ENCODE measurements around the gene MYH11.

Gene MYH11

DNA sequence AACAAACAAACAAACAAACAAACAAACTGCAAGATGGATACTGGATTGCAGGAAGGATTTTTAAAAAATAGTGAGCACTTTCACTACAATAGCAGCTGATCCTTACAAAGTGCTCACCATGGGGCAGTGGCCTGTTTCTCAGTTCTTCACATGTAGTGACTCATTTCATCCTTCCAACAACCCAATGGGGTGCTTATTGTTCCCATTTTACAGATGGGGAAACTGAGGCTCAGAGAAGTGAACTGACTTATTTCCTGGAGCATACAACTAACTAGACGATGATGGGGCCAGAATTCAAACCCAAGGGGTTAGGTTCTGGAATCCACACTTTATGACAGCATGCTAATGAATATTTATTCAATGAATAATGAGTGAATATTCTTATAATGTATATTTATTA lies 61.2 kb downstream of the MYH11 start:
- TF ChIP-seq EGR1 (IDR thresholded peaks at IDR 0.05) = no peak
- TF ChIP-seq CEBPB (IDR thresholded peaks at IDR 0.05) = no peak
- no peak for TF ChIP-seq NFIC (IDR thresholded peaks at IDR 0.05)
- TF ChIP-seq CREB1 (IDR thresholded peaks at IDR 0.05; ENCODE audit: low read depth) = no peak
- TF ChIP-seq TAF1 (IDR thresholded peaks at IDR 0.05; ENCODE audit: low read depth) = no peak
- TF ChIP-seq FOXM1 (IDR thresholded peaks at IDR 0.05; ENCODE audit: borderline replicate concordance, low read depth) = no peak
- TF ChIP-seq ZBTB7A (IDR thresholded peaks at IDR 0.05; ENCODE audit: low read depth) = no peak
- TF ChIP-seq EP300 (IDR thresholded peaks at IDR 0.05; ENCODE audit: borderline replicate concordance) = no peak
- TF ChIP-seq RAD21 (IDR thresholded peaks at IDR 0.05; ENCODE audit: low read depth) = no peak
- no peak for TF ChIP-seq TEAD4 (IDR thresholded peaks at IDR 0.05)
- TF ChIP-seq TCF12 (IDR thresholded peaks at IDR 0.05; ENCODE audit: low read depth) = no peak
- TF ChIP-seq, protein P1, sequence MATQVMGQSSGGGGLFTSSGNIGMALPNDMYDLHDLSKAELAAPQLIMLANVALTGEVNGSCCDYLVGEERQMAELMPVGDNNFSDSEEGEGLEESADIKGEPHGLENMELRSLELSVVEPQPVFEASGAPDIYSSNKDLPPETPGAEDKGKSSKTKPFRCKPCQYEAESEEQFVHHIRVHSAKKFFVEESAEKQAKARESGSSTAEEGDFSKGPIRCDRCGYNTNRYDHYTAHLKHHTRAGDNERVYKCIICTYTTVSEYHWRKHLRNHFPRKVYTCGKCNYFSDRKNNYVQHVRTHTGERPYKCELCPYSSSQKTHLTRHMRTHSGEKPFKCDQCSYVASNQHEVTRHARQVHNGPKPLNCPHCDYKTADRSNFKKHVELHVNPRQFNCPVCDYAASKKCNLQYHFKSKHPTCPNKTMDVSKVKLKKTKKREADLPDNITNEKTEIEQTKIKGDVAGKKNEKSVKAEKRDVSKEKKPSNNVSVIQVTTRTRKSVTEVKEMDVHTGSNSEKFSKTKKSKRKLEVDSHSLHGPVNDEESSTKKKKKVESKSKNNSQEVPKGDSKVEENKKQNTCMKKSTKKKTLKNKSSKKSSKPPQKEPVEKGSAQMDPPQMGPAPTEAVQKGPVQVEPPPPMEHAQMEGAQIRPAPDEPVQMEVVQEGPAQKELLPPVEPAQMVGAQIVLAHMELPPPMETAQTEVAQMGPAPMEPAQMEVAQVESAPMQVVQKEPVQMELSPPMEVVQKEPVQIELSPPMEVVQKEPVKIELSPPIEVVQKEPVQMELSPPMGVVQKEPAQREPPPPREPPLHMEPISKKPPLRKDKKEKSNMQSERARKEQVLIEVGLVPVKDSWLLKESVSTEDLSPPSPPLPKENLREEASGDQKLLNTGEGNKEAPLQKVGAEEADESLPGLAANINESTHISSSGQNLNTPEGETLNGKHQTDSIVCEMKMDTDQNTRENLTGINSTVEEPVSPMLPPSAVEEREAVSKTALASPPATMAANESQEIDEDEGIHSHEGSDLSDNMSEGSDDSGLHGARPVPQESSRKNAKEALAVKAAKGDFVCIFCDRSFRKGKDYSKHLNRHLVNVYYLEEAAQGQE (IDR thresholded peaks at IDR 0.05; ENCODE audit: low read depth) = no peak

- TF ChIP-seq EGR1 (IDR thresholded peaks at IDR 0.05) (no peak), NFIC (IDR thresholded peaks at IDR 0.05) (peak; percentile 91)
These were observed 64.3 kb downstream of the MYH11 start for GRCh38 chr16:15792563-15792971.

DNA sequence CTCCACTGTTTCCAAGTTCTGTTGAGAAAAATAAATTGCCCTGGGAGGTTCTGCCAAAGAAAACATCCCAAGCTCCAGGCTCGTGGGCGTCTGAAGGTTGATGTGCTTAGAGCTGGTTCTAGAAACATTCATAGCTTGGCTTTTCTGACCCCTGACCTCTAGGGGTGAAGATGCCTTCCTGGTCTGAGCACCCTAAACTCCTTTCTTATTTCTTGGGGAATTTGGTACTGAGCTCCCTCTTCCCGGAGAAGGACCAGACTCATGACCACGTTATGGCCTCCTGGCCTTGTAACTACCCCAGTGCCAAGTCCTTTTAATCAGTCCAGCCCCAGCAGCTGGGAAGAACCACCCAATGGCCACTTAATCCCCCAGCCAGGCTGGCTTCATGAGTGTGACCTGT lies 66.4 kb downstream of the MYH11 start:
- TF ChIP-seq TAF1 (IDR thresholded peaks at IDR 0.05; ENCODE audit: low read depth) = no peak
- TF ChIP-seq CEBPB (IDR thresholded peaks at IDR 0.05) = no peak
- TF ChIP-seq RAD21 (IDR thresholded peaks at IDR 0.05; ENCODE audit: low read depth) = no peak
- TF ChIP-seq YY1 (IDR thresholded peaks at IDR 0.05; ENCODE audit: low read depth) = no peak
- TF ChIP-seq TCF12 (IDR thresholded peaks at IDR 0.05; ENCODE audit: low read depth) = no peak
- TF ChIP-seq NFIC (IDR thresholded peaks at IDR 0.05) = no peak
- no peak for TF ChIP-seq MAX (IDR thresholded peaks at IDR 0.05)
- TF ChIP-seq EP300 (IDR thresholded peaks at IDR 0.05; ENCODE audit: borderline replicate concordance) = no peak
- TF ChIP-seq EGR1 (IDR thresholded peaks at IDR 0.05) = no peak
- TF ChIP-seq, protein P2, sequence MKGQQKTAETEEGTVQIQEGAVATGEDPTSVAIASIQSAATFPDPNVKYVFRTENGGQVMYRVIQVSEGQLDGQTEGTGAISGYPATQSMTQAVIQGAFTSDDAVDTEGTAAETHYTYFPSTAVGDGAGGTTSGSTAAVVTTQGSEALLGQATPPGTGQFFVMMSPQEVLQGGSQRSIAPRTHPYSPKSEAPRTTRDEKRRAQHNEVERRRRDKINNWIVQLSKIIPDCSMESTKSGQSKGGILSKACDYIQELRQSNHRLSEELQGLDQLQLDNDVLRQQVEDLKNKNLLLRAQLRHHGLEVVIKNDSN (IDR thresholded peaks at IDR 0.05) = no peak
- TF ChIP-seq, protein P1 (IDR thresholded peaks at IDR 0.05; ENCODE audit: low read depth) = no peak
- TF ChIP-seq CREB1 (IDR thresholded peaks at IDR 0.05; ENCODE audit: low read depth) = no peak
- TF ChIP-seq FOXM1 (IDR thresholded peaks at IDR 0.05; ENCODE audit: borderline replicate concordance, low read depth) = no peak
- TF ChIP-seq ZBTB7A (IDR thresholded peaks at IDR 0.05; ENCODE audit: low read depth) = no peak

GRCh38 chr16:15788846-15789239 lies 68.0 kb downstream of the MYH11 start:
- TF ChIP-seq ZBTB7A (IDR thresholded peaks at IDR 0.05; ENCODE audit: low read depth) (no peak), CEBPB (IDR thresholded peaks at IDR 0.05) (no peak), CREB1 (IDR thresholded peaks at IDR 0.05; ENCODE audit: low read depth) (no peak), TAF1 (IDR thresholded peaks at IDR 0.05; ENCODE audit: low read depth) (no peak), YY1 (IDR thresholded peaks at IDR 0.05; ENCODE audit: low read depth) (no peak)
- TF ChIP-seq, protein P1 (IDR thresholded peaks at IDR 0.05; ENCODE audit: low read depth) = no peak

GRCh38 chr16:15786501-15786900 lies 70.3 kb downstream of the MYH11 start:
- TF ChIP-seq TAF1 (IDR thresholded peaks at IDR 0.05; ENCODE audit: low read depth) = no peak
- no peak for TF ChIP-seq EGR1 (IDR thresholded peaks at IDR 0.05)
- TF ChIP-seq EP300 (IDR thresholded peaks at IDR 0.05; ENCODE audit: borderline replicate concordance) = no peak
- TF ChIP-seq ZBTB7A (IDR thresholded peaks at IDR 0.05; ENCODE audit: low read depth) = no peak
- TF ChIP-seq TCF12 (IDR thresholded peaks at IDR 0.05; ENCODE audit: low read depth) = no peak
- TF ChIP-seq, protein P2 (IDR thresholded peaks at IDR 0.05) = no peak
- no peak for TF ChIP-seq CEBPB (IDR thresholded peaks at IDR 0.05)
- no peak for TF ChIP-seq CREB1 (IDR thresholded peaks at IDR 0.05; ENCODE audit: low read depth)
- TF ChIP-seq MAX (IDR thresholded peaks at IDR 0.05) = no peak
- TF ChIP-seq, protein P1 (IDR thresholded peaks at IDR 0.05; ENCODE audit: low read depth) = no peak
- TF ChIP-seq NFIC (IDR thresholded peaks at IDR 0.05) = no peak
- no peak for TF ChIP-seq RAD21 (IDR thresholded peaks at IDR 0.05; ENCODE audit: low read depth)

All from Ishikawa (cell line).